K562 (cell line): ENCODE measurements around the gene TTC33. TPM values are rescaled to one million over a fixed set of nuclear protein-coding genes. Genes with fewer than 3 reads are reported as not detected.
A peak's percentile ranks its signal among the peaks of the same experiment; 100 is the strongest.

ENCODE experiments used
- ARID1B ChIP-seq: fragments of 450-650 bp; IDR thresholded peaks from 2 replicates; pipeline ENCODE4 v1.6.1; 2016; ENCODE audit warnings: antibody characterized with exemption, mild to moderate bottlenecking, inconsistent platforms
- BDP1 ChIP-seq: IDR thresholded peaks from 3 replicates; pipeline ENCODE4 v1.6.1; 2011; ENCODE audit not compliant: insufficient read length, insufficient read depth
- BMI1 ChIP-seq: fragments of 150-350 bp; IDR thresholded peaks from 2 replicates; pipeline ENCODE4 v1.6.1; 2014; ENCODE audit warnings: low read length
- CBFA2T2 ChIP-seq: fragments of 450-650 bp; conservative IDR thresholded peaks from 2 replicates; pipeline ENCODE4 v1.6.1; 2017; ENCODE audit warnings: mild to moderate bottlenecking
- E2F3 ChIP-seq: fragments of 250-450 bp; sonication (Bioruptor Pico); IDR thresholded peaks from 2 replicates; pipeline ENCODE4 v1.4.0; 2020; ENCODE audit warnings: mild to moderate bottlenecking
- ELF4 ChIP-seq: fragments of 450-650 bp; formaldehyde crosslinking; IDR thresholded peaks from 2 replicates; pipeline ENCODE4 v1.4.0; 2022; ENCODE audit warnings: missing genetic modification characterization
- FIP1L1 ChIP-seq: fragments of 200-400 bp; formaldehyde crosslinking; IDR thresholded peaks from 2 replicates; pipeline ENCODE4 v1.6.1; 2018; ENCODE audit warnings: mild to moderate bottlenecking, low read depth, low read length; ENCODE audit not compliant: poor library complexity, severe bottlenecking
- FOXJ3 ChIP-seq: sonication (generic); formaldehyde crosslinking; IDR thresholded peaks from 2 replicates; pipeline ENCODE4 v1.4.0; 2020; ENCODE audit warnings: mild to moderate bottlenecking, missing genetic modification reagents
- GABPB2 ChIP-seq: fragments of 250-450 bp; sonication (Bioruptor Pico); conservative IDR thresholded peaks from 2 replicates; pipeline ENCODE4 v1.5.1; 2021; ENCODE audit warnings: mild to moderate bottlenecking
- MBD2 ChIP-seq: sonication (generic); IDR thresholded peaks from 2 replicates; pipeline ENCODE4 v1.6.1; 2016; ENCODE audit warnings: low read depth, borderline replicate concordance
- MCM2 ChIP-seq: fragments of 450-650 bp; IDR thresholded peaks from 2 replicates; pipeline ENCODE4 v1.6.1; 2017; ENCODE audit warnings: low read depth, mild to moderate bottlenecking
- MLLT1 ChIP-seq, 2 experiments: fragments of 450-650 bp; IDR thresholded peaks; 2 replicates each; pipeline ENCODE4 v1.6.1; 2016
- NCOA1 ChIP-seq: fragments of 450-650 bp; IDR thresholded peaks from 2 replicates; pipeline ENCODE4 v1.6.1; 2016; ENCODE audit warnings: low read depth
- RBM34 ChIP-seq: fragments of 200-400 bp; formaldehyde crosslinking; IDR thresholded peaks from 2 replicates; pipeline ENCODE4 v1.6.1; 2018; ENCODE audit warnings: low read length, borderline replicate concordance; ENCODE audit not compliant: insufficient read depth
- SETDB1 ChIP-seq: IDR thresholded peaks from one replicate; pipeline ENCODE4 v1.6.1; 2012; ENCODE audit warnings: low read length, control low read depth, inconsistent platforms
- SMAD2 ChIP-seq: fragments of 150-350 bp; IDR thresholded peaks from 2 replicates; pipeline ENCODE4 v1.6.1; 2014; ENCODE audit warnings: low read depth, mild to moderate bottlenecking, low read length
- SMAD3 ChIP-seq: fragments of 450-650 bp; formaldehyde crosslinking; conservative IDR thresholded peaks from 2 replicates; pipeline ENCODE4 v1.4.0; 2020; ENCODE audit warnings: mild to moderate bottlenecking
- SMC3 ChIP-seq: conservative IDR thresholded peaks from 2 replicates; pipeline ENCODE4 v1.6.1; 2011; ENCODE audit warnings: low read depth, low read length, improper control_type of control experiment; ENCODE audit not compliant: insufficient read depth
- ZFX ChIP-seq: sonication (generic); formaldehyde crosslinking; IDR thresholded peaks from 2 replicates; pipeline ENCODE4 v1.8.0; 2022; ENCODE audit warnings: mild to moderate bottlenecking, missing genetic modification reagents, moderate library complexity
- ZNF512 ChIP-seq: IDR thresholded peaks from 2 replicates; pipeline ENCODE4 v1.6.1; 2016; ENCODE audit warnings: missing genetic modification characterization, missing compliant biosample characterization
- ZNF583 ChIP-seq: fragments of 250-450 bp; sonication (Bioruptor Pico); IDR thresholded peaks from 2 replicates; pipeline ENCODE4 v1.4.0; 2020
- ZNF644 ChIP-seq: fragments of 200-800 bp; sonication (Bioruptor generic); IDR thresholded peaks from 2 replicates; pipeline ENCODE4 v1.6.1; 2016; ENCODE audit warnings: low read depth, missing genetic modification characterization, missing compliant biosample characterization
- ZNF778 ChIP-seq: fragments of 450-650 bp; formaldehyde crosslinking; IDR thresholded peaks from 2 replicates; pipeline ENCODE4 v1.4.0; 2020; ENCODE audit warnings: mild to moderate bottlenecking, moderate library complexity
- polyA plus RNA-seq, 8 experiments: library from polyadenylated mRNA; depleted of rRNA in 4 of 8; stranded (reverse) in 5 of 8; unstranded in 3 of 8; fragments of >200 nt; fragmentation: Nextera tagmentation in 2 of 8; fragmentation: Illumina TruSeq in 1 of 8; extraction: Ambion mirVana in 2 of 8; extraction: Trizol in 1 of 8; gene quantifications; 2 replicates each; pipeline versions ENCODE4 v1.2.1 to v1.2.3, GENCODE V29; 2011 to 2014; ENCODE audit warnings: inconsistent platforms in 1 of 8, missing spikeins in 1 of 8
- total RNA-seq, 7 experiments: library from RNA; depleted of rRNA in 6 of 7; stranded (reverse); fragments of >200 nt in 6 of 7; fragmentation: Illumina TruSeq in 2 of 7; extraction: Trizol in 2 of 7; gene quantifications; 2 replicates each; pipeline versions ENCODE4 v1.2.1 to v1.2.3, GENCODE V29; 2011 to 2021; ENCODE audit warnings: low replicate concordance in 1 of 7
- TF ChIP-seq, protein P1 (sequence below): fragments of 450-650 bp; formaldehyde crosslinking; conservative IDR thresholded peaks from 2 replicates; pipeline ENCODE4 v1.4.0; 2022; ENCODE audit warnings: mild to moderate bottlenecking, missing genetic modification characterization
- TF ChIP-seq, protein P2 (sequence below), 2 experiments: fragments of 250-450 bp in 1 of 2; fragments of 450-650 bp in 1 of 2; sonication (Bioruptor Pico) in 1 of 2; IDR thresholded peaks; 2 replicates each; pipeline versions ENCODE4 v1.6.1 to v1.8.0; 2016 to 2021; ENCODE audit warnings: mild to moderate bottlenecking in 2 of 2, moderate library complexity in 2 of 2, missing compliant biosample characterization in 1 of 2, missing genetic modification characterization in 1 of 2

Gene TTC33
- total and polyA plus RNA-seq, 9 of the 15 experiments (the other 6 are each of a cell fraction or from before 2014, with no cell fraction given): 11.5 to 24.9 (median 21.1) TPM

DNA sequence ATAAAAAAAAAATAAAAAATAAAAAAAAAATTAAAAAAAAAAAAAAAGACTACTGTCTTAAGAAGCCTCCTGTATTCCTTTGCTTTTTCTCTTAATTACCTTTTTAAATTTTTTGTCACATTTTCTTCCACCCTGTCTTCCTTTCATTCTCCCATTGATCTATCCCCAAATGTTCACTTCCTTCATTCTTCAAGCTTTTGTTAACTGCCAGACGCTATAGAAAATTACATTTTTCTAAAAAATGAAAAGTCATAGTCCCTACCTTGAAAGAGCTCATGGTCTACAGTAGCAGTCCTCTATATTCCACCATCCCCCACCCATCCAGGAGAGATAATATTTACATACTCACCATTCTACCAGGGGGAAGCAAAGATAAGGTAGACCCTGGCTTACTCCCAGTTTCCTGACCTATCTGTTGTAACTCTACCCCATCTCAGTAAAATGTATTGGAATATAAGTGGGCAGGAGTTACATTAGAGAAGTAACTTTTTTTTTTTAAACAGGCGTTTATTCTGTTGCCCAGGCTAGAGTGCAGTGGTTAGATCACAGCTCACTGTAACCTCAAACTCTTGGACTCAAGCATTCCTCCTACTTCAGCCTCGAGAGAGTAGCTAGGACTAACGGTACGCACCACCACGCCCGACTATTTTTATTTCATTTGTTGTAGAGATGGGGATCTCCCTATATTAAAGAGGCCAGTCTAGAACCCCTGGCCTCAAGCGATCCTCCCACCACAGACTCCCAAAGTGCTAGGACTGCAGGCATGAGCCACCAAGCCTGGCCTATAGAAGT is 46.2 kb upstream of the TTC33 start (continued):
- TF ChIP-seq MLLT1 (IDR thresholded peaks at IDR 0.05) (peak; percentile 20 to 55; a peak in 2 of 4 replicates), CBFA2T2 (peak; percentile 90), BMI1 (no peak), FOXJ3 (CRISPR knock-in tag) (no peak), MBD2 (peak; percentile 77), ELF4 (no peak), ZNF644 (peak; percentile 59; the same call in 1 of the 2 replicates), SETDB1 (no peak), SMAD3 (no peak), MCM2 (no peak), NCOA1 (peak; percentile 65; the same call in 1 of the 2 replicates), BDP1 (no peak), SMAD2 (no peak), RBM34 (no peak), FIP1L1 (no peak), ZNF512 (tag) (peak; percentile 58; the same call in 1 of the 2 replicates), ARID1B (peak; percentile 94), SMC3 (no peak), ZNF583 (CRISPR knock-in tag) (no peak), ZNF778 (CRISPR knock-in tag) (no peak), GABPB2 (CRISPR knock-in tag) (no peak), ZFX (peak; percentile 52), E2F3 (CRISPR knock-in tag) (no peak)
- TF ChIP-seq, protein P1, sequence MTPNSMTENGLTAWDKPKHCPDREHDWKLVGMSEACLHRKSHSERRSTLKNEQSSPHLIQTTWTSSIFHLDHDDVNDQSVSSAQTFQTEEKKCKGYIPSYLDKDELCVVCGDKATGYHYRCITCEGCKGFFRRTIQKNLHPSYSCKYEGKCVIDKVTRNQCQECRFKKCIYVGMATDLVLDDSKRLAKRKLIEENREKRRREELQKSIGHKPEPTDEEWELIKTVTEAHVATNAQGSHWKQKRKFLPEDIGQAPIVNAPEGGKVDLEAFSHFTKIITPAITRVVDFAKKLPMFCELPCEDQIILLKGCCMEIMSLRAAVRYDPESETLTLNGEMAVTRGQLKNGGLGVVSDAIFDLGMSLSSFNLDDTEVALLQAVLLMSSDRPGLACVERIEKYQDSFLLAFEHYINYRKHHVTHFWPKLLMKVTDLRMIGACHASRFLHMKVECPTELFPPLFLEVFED (CRISPR knock-in tag): no peak
- TF ChIP-seq, protein P2, sequence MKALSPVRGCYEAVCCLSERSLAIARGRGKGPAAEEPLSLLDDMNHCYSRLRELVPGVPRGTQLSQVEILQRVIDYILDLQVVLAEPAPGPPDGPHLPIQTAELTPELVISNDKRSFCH (CRISPR knock-in tag; IDR thresholded peaks at IDR 0.05): no peak
- TF ChIP-seq, protein P2 (tag; IDR thresholded peaks at IDR 0.05): no peak
